ENCODE results near the gene TMEM208. TPM values are rescaled to one million over a fixed set of nuclear protein-coding genes. Genes with fewer than 3 reads are reported as not detected.
A peak's percentile ranks its signal among the peaks of the same experiment; 100 is the strongest.

The TMEM208 gene
- total RNA-seq, 2 experiments from 2014 or later: 25.8 to 40.8 TPM

DNA sequence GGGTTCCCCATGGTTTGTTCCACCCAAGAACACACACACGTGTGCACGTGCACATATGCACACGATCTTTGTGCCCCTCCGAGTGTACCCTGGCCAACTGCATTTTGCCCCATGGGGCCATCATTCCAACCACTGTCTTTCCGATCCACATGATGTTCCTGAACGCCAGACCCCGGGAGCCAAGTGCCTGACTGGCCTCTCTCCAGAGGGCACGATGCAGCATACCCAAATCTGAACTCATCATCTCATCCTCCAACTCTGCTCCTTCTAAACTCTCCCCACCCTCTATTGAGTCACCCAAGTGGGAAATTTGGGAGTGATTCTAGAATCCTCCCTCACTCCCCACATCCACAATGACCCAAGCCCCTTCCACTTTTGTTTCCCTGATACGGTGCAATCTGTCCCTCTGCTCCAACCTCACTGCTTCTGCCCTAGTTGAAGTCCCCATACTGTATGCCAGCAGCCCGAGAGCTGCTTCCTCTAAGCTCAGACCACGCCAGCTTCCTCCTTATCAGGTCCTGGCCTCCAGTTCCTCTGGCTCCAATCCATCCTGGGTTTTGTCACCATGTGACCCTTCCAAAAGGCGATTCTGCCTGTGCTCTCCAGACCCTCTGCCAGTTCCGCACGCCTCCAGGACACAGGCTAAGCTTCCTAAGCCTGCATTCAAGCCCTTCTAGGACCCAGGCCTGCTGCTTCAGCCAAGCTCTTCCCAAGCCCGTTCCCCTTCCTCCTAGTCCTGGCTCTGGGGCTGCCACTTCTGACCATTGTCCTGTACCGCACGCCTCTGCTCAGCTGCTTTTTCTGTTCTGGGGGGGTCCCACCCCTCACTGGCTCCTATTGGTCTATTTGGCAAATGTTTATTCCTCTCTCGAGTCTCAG, 10.1 kb upstream of the TMEM208 start:
- Mint-ChIP-seq H3K4me1 (peaks cover 12% of the 10 kb centered on the region), H3K9me3 (no peaks in the 10 kb centered on the region), H3K36me3 (ENCODE audit: low read depth) (no peaks in the 10 kb centered on the region), H3K27me3 (no peaks in the 10 kb centered on the region), H3K4me3 (no peak overlapping the region), H3K27ac (peak overlapping the region; percentile 43)
- ChIA-PET POLR2A (no interaction called here), CTCF (interaction anchor here (1.2 to 1.9 kb wide), 3 partner anchors 8 to 23 kb away, joined by 4 to 10 read pairs (median 7); no protein-coding TSS in a partner anchor)
- DNase-seq: no peak

DNA sequence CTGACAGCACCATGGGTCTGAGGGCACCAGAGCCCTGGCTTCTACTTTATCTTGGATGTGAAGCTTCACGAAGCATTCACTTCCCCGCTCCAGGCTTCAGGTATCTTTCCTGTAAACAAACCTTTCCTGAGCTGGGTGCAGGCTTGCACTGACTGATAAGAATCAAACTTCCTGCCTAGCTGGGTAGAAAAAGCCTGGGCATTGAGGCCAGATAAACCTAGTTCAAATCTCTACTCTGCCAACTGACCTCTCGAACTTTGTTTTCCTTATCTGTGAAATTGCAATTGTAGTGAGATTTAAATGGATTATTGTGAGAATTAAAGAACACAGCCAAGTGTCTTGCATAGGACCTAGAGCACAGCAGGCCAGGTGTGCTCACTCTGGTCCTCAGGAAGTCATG, 2.9 kb upstream of the TMEM208 start:
- peaks cover 51% of the 10 kb centered on the region for H3K4me1 Mint-ChIP-seq
- CTCF ChIA-PET: interaction anchor here (0.9 to 1.2 kb wide), 3 partner anchors 21 to 279 kb away, joined by 3 to 4 read pairs (median 3); no protein-coding TSS in a partner anchor
- peaks cover 8% of the 10 kb centered on the region for H3K36me3 Mint-ChIP-seq (ENCODE audit: low read depth)
- H3K27ac Mint-ChIP-seq: peak overlapping the region; percentile 66
- no peak overlapping the region for H3K4me3 Mint-ChIP-seq
- H3K9me3 Mint-ChIP-seq: no peaks in the 10 kb centered on the region
- no peak for DNase-seq
- no peaks in the 10 kb centered on the region for H3K27me3 Mint-ChIP-seq
- POLR2A ChIA-PET: no interaction called here

DNA sequence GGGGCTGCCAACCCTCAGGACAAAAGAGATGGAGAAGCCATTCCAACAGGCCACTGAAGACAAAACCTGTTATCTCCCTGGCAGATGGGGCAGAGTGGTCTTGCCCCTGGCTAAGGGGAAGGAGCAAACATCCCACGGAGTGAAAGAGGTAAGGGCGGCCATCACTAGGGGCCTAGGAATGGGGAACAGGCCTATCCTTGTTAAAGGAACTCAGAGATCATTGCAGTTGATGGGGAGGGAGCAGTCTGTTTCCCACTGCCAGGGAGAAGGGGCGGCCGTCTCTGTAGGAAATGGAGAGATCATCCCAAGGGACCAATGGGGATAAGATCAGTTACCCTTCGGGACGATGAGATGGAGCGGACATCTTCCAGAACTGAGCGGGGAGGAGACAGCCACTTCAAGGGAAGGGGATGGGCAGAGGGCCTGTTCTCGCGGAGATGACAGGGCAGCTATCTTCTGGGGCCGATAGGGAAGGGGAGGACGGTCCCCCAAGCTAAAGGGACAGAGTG, 581 bp upstream of the TMEM208 start:
- H3K36me3 Mint-ChIP-seq (ENCODE audit: low read depth): peaks cover 25% of the 10 kb centered on the region
- no peak for DNase-seq
- H3K4me3 Mint-ChIP-seq: peak overlapping the region; percentile 98
- no peaks in the 10 kb centered on the region for H3K27me3 Mint-ChIP-seq
- POLR2A ChIA-PET: interaction anchor here (1.3 kb wide), 1 partner anchor 18 kb away, joined by 7 read pairs; no protein-coding TSS in a partner anchor
- no peaks in the 10 kb centered on the region for H3K9me3 Mint-ChIP-seq
- H3K4me1 Mint-ChIP-seq: peaks cover 51% of the 10 kb centered on the region
- CTCF ChIA-PET: interaction anchor here (0.9 to 3.6 kb wide), 12 partner anchors 8 to 294 kb away, joined by 3 to 24 read pairs (median 6); partner anchors contain the start of genes FHOD1 and MATCAP1
- H3K27ac Mint-ChIP-seq: peak overlapping the region; percentile 94

DNA sequence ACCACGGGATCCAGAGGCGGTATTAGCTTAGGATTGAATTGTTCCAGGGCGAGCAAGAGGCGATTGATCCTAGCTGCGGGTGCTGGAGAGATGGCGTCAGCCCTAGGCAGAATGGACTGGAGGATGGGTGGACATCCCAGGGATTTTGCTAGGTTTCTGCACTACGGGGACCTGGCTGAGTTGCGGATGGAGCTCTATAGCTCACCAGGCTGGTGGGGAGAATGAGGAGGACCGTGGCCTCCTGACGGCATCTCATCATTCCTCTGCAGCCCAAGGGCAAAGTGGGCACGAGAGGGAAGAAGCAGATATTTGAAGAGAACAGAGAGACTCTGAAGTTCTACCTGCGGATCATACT, 614 bp downstream of the TMEM208 start:
- CTCF ChIA-PET: interaction anchor here (0.6 to 3.6 kb wide), 13 partner anchors 11 to 293 kb away, joined by 3 to 24 read pairs (median 6); partner anchors contain the start of gene FHOD1
- Mint-ChIP-seq H3K27ac (peak overlapping the region; percentile 94), H3K4me1 (peaks cover 50% of the 10 kb centered on the region), H3K27me3 (no peaks in the 10 kb centered on the region), H3K9me3 (no peaks in the 10 kb centered on the region), H3K4me3 (peak overlapping the region; percentile 98), H3K36me3 (ENCODE audit: low read depth) (peaks cover 25% of the 10 kb centered on the region)
- DNase-seq: no peak
- POLR2A ChIA-PET: interaction anchor here (0.8 to 1.3 kb wide), 2 partner anchors 17 to 75 kb away, joined by 3 to 7 read pairs; no protein-coding TSS in a partner anchor

DNA sequence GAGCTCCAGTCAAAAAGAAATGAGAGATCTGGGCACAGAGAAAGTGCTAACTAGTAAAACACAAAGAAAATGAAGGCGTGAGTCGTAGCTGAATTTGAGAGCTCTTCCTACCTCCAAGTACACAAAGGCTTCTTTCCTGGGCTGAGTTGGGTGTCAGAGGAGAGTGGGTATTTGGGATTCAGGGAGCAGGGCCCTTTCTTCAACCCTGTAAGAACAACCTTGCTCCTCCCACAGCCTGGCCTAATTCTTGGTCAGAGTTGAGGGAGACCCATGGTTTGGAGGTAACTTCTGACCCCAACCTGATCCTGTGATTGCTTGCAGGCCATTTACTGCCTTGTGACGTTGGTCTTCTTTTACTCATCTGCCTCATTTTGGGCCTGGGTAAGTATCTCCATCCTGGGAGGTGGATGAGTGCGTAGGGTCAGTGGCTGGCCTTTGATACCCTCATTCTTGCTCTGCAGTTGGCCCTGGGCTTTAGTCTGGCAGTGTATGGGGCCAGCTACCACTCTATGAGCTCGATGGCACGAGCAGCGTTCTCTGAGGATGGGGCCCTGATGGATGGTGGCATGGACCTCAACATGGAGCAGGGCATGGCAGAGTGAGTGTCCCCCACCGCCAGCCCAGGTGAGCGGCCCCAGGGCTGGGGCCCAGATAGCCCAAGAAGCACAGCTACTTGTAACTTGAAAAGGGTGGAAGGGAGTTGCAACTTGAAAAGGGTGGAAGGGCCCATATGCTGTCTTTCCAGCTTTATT, 1.3 kb downstream of the TMEM208 start:
- no peaks in the 10 kb centered on the region for H3K9me3 Mint-ChIP-seq
- ChIA-PET CTCF (interaction anchor here (0.6 to 3.6 kb wide), 8 partner anchors 10 to 270 kb away, joined by 3 to 24 read pairs (median 6); partner anchors contain the start of gene FHOD1), POLR2A (interaction anchor here (0.8 kb wide), 1 partner anchor 75 kb away, joined by 3 read pairs; no protein-coding TSS in a partner anchor)
- H3K27ac Mint-ChIP-seq: peak overlapping the region; percentile 94
- DNase-seq: no peak
- H3K36me3 Mint-ChIP-seq (ENCODE audit: low read depth): peaks cover 25% of the 10 kb centered on the region
- H3K4me3 Mint-ChIP-seq: peak overlapping the region; percentile 98
- H3K4me1 Mint-ChIP-seq: peaks cover 49% of the 10 kb centered on the region
- no peaks in the 10 kb centered on the region for H3K27me3 Mint-ChIP-seq

DNA sequence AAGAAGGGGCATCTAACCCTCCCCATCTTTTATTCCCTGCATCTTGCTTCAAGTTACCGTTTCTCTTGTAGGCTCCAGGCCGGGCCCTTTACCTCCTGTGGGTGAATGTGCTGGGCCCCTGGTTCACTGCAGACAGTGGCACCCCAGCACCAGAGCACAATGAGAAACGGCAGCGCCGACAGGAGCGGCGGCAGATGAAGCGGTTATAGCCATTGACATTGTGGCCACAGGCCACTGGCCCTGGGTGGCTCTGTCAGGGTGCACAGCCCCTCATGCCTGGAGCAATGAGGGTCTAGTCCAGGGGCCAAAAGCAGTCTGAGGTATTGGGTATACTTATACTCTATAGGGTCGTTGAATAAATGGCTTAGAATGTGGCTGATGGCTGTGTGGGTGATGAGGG, 2.0 kb downstream of the TMEM208 start:
- POLR2A ChIA-PET: no interaction called here

DNA sequence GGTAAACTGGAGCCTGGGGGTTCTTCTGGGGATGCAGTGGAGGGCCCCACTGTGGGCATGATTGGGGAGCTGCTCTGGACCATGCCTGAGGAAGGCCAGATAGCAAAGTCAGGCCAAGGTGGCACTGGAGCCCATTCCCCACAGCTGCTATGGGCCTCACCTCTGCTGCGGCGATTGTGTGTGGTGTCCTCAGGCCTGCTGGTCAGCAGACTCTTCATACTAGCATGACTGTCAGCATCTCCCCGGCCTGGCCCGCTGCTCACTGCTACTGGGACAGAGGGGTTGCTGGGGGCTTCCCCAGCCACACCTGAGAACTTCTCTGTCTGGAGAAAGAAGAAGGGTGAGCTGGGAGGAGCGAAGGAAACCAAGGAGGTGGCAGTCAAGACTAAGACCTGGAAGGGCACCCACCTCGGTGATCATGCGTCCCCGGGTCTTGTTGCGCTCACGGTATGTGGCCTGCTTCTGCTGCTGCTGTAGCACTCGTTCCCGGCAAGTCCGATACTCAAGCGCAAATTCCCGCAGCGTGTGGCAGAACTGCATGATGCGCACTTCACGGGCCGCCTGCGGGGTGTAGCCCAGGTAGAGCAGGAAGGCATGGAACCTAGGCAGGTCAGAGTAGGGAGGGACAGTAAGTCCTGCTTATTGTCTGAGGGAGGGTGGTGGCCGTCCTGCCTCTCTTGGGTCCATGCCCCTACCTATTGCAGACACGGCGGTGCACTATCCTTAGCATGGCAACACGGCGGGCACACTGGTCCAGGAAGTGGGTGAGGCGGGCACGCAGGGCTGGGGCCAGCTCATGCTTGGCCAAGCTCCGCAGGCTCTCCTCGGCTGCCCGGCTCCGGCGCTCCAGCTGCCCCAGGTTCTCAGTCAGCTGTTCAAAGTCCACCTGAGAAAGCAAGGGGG, 3.2 kb downstream of the TMEM208 start:
- Mint-ChIP-seq H3K4me3 (no peak overlapping the region), H3K36me3 (ENCODE audit: low read depth) (peaks cover 25% of the 10 kb centered on the region), H3K27me3 (no peaks in the 10 kb centered on the region), H3K27ac (peak overlapping the region; percentile 9), H3K9me3 (no peaks in the 10 kb centered on the region), H3K4me1 (peaks cover 31% of the 10 kb centered on the region)
- ChIA-PET POLR2A (no interaction called here), CTCF (interaction anchor here (0.5 to 1.1 kb wide), 4 partner anchors 9 to 493 kb away, joined by 3 to 4 read pairs (median 3); partner anchors contain the start of gene E2F4)
- DNase-seq: no peak

More for the DNA sequence above, 2.0 kb downstream of the TMEM208 start:
- H3K4me3 Mint-ChIP-seq: peak overlapping the region; percentile 51
- H3K27me3 Mint-ChIP-seq: no peaks in the 10 kb centered on the region
- CTCF ChIA-PET: interaction anchor here (2.0 to 2.9 kb wide), 2 partner anchors 10 to 211 kb away, joined by 4 to 18 read pairs; no protein-coding TSS in a partner anchor
- H3K9me3 Mint-ChIP-seq: no peaks in the 10 kb centered on the region
- peaks cover 43% of the 10 kb centered on the region for H3K4me1 Mint-ChIP-seq
- peak overlapping the region; percentile 4 for H3K27ac Mint-ChIP-seq
- DNase-seq: no peak
- H3K36me3 Mint-ChIP-seq (ENCODE audit: low read depth): peaks cover 25% of the 10 kb centered on the region

DNA sequence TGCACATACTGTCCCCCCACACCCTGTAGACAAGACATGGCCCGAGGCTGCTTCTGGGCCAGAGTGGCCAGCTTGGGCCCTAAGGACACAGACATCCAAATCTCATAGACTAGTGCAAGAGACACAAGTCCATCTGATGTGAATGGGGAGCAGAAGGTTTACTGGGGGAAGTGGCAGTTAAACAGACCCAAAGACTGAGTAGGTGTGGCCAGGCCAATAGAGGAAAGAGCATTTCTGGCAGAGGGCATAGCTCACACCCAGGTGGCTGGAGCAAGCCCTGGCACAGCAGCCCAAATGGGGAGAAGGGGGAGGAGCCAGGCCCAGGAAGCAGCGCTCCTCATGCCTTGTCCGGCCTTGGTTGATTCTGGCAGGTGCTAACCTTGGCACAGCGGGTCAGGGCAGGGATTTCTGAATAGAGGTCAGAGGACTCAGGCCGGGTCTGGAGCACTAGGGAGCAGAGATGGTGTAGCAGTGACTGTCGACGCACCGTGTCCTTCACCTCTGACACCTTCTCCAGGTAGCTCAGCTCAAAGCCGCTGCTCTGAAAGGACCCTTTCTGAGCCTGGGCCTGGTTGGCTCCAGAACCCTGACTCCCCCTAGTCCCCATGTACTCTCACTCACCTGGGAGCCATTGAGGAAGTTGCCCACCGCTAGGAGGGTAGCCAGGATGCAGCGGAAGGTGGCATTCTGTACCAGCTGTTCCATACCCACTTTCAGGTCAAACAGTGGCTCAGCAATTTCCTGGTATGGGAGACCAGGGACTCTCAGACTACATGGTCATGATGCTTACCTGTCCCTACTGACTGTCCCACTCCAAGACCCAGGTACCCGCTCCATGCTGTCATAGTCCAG, 4.1 kb downstream of the TMEM208 start:
- ChIA-PET CTCF (interaction anchor here (0.5 to 1.1 kb wide), 5 partner anchors 13 to 494 kb away, joined by 3 to 4 read pairs (median 3); partner anchors contain the start of genes E2F4 and NAE1), POLR2A (interaction anchor here (1.5 kb wide), 1 partner anchor 13 kb away, joined by 4 read pairs; no protein-coding TSS in a partner anchor)
- H3K27me3 Mint-ChIP-seq: no peaks in the 10 kb centered on the region
- no peak overlapping the region for H3K27ac Mint-ChIP-seq
- H3K9me3 Mint-ChIP-seq: no peaks in the 10 kb centered on the region
- no peak overlapping the region for H3K4me3 Mint-ChIP-seq
- H3K36me3 Mint-ChIP-seq (ENCODE audit: low read depth): peaks cover 26% of the 10 kb centered on the region
- peaks cover 23% of the 10 kb centered on the region for H3K4me1 Mint-ChIP-seq
- DNase-seq: no peak

DNA sequence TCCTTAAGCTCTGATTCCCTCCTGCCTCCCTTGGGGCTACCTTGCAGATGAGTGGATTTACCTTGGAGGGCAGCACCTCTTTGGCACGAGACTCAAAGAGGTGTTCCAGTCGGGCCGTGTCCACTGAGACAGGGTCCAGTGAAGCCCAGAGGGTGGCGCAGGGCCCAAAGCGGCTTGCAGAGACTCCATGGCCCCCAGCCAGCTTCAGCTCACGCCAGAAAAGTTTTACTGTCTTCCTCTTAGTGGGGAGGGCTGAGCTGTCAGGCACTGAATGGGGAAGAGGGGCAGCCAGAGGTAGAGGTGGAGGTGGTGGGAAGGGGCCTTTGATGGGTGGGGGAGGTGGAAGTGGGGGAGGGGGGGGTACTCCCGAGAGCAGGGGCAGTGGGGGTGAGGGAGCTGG, 6.7 kb downstream of the TMEM208 start:
- ChIA-PET CTCF (interaction anchor here (0.6 to 2.2 kb wide), 3 partner anchors 8 to 60 kb away, joined by 3 to 8 read pairs (median 4); no protein-coding TSS in a partner anchor), POLR2A (no interaction called here)
- peaks cover 35% of the 10 kb centered on the region for H3K36me3 Mint-ChIP-seq (ENCODE audit: low read depth)
- H3K4me1 Mint-ChIP-seq: peaks cover 11% of the 10 kb centered on the region
- H3K9me3 Mint-ChIP-seq: no peaks in the 10 kb centered on the region
- no peak overlapping the region for H3K4me3 Mint-ChIP-seq
- H3K27me3 Mint-ChIP-seq: no peaks in the 10 kb centered on the region
- no peak for DNase-seq
- H3K27ac Mint-ChIP-seq: no peak overlapping the region

DNA sequence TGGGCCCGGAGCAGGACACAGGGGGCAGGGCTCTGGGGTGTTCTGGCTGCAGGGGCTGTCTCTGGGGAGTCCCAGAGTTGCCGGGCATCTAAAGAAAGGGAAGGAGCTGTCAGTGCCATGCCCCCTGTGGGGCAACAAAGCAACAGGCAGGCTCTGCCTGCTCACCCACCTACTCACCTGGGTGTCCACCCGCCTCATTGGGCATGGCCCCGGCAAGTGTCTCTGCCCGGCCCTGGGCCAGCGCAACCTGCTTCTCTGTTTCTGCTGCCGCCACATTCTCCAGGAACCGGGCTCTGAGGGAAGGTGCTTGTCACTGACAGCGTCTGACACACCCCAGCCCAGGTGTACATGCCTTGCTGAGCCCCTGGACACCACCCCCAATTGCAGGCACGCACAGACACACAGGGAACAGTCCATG, 7.3 kb downstream of the TMEM208 start:
- Mint-ChIP-seq H3K9me3 (no peaks in the 10 kb centered on the region), H3K27me3 (no peaks in the 10 kb centered on the region), H3K36me3 (ENCODE audit: low read depth) (peaks cover 33% of the 10 kb centered on the region), H3K4me3 (no peak overlapping the region), H3K27ac (no peak overlapping the region), H3K4me1 (peaks cover 11% of the 10 kb centered on the region)
- ChIA-PET CTCF (interaction anchor here (0.6 to 2.2 kb wide), 2 partner anchors 10 to 61 kb away, joined by 3 to 8 read pairs; no protein-coding TSS in a partner anchor), POLR2A (no interaction called here)
- DNase-seq: no peak
